ENCODE results near the gene KLHL12.

DNA sequence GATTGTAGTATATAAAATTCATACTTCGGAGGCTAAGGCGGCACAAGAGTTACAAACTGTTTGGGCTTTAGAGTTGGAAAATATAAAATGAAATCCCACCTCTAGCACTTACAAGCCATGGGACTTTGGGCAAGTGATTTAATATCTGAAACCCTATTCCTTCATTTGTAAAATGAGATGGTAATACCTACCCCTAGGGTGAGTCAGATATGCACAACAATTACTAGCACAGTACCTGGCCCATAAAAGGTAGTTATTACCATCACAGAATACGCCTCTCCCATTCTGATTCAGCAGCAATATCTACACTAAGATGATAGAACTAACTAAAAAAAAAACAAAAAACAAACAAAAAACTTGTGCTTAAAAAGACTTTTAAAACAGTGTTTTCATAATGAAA, 3.5 kb downstream of the KLHL12 start:
- TF ChIP-seq, protein P1, sequence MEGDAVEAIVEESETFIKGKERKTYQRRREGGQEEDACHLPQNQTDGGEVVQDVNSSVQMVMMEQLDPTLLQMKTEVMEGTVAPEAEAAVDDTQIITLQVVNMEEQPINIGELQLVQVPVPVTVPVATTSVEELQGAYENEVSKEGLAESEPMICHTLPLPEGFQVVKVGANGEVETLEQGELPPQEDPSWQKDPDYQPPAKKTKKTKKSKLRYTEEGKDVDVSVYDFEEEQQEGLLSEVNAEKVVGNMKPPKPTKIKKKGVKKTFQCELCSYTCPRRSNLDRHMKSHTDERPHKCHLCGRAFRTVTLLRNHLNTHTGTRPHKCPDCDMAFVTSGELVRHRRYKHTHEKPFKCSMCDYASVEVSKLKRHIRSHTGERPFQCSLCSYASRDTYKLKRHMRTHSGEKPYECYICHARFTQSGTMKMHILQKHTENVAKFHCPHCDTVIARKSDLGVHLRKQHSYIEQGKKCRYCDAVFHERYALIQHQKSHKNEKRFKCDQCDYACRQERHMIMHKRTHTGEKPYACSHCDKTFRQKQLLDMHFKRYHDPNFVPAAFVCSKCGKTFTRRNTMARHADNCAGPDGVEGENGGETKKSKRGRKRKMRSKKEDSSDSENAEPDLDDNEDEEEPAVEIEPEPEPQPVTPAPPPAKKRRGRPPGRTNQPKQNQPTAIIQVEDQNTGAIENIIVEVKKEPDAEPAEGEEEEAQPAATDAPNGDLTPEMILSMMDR (IDR thresholded peaks at IDR 0.05; ENCODE audit: low read length): no peak
- no peak for TF ChIP-seq EZH2 (IDR thresholded peaks at IDR 0.05; ENCODE audit: borderline replicate concordance, low read length)

All from OCI-LY1 (cell line).